Measurements from ENCODE around the gene CGB1.
"Not testable (repeated sequence)": the region's sequence is repeated elsewhere in the genome, so short reads cannot be mapped to it uniquely, and the experiment has no call there.

CGB1 gene

GRCh38 chr19:49020931-49021895 lies 15.5 kb downstream of the CGB1 start:
- no peak for DNase-seq

- DNase-seq: no peak
These were observed 16.4 kb downstream of the CGB1 start for GRCh38 chr19:49020342-49020741.

GRCh38 chr19:49019242-49019932 lies 17.3 kb downstream of the CGB1 start:
- no peak for DNase-seq

GRCh38 chr19:49018388-49019241 lies 18.1 kb downstream of the CGB1 start:
- DNase-seq: not testable (repeated sequence)

GRCh38 chr19:49017666-49018351 lies 18.9 kb downstream of the CGB1 start:
- DNase-seq: no peak

- DNase-seq: no peak
These were observed 19.5 kb downstream of the CGB1 start, which contains the start of gene LHB for GRCh38 chr19:49017041-49017665. Gene LHB, minus strand, starts transcription at chr19:49017091. Its CDS starts 10 bp downstream, at chr19:49017081.

- DNase-seq: no peak
These were observed 20.4 kb downstream of the CGB1 start for GRCh38 chr19:49016067-49016839.

GRCh38 chr19:49014870-49015255 lies 21.8 kb downstream of the CGB1 start:
- no peak for DNase-seq

- DNase-seq: no peak
These were observed 22.4 kb downstream of the CGB1 start for GRCh38 chr19:49014123-49014869.

- DNase-seq: no peak
These were observed 25.5 kb downstream of the CGB1 start for GRCh38 chr19:49011194-49011593.

- DNase-seq: no peak
These were observed 26.2 kb downstream of the CGB1 start for GRCh38 chr19:49010453-49010852.

GRCh38 chr19:49009828-49010227 lies 26.9 kb downstream of the CGB1 start:
- DNase-seq: no peak

- DNase-seq: no peak
These were observed 29.8 kb downstream of the CGB1 start for GRCh38 chr19:49006905-49007304.

- DNase-seq: no peak
These were observed 31.6 kb downstream of the CGB1 start for GRCh38 chr19:49004964-49005614.

- no peak for DNase-seq
These were observed 32.6 kb downstream of the CGB1 start for GRCh38 chr19:49004133-49004532.

- DNase-seq: no peak
These were observed 37.0 kb downstream of the CGB1 start for GRCh38 chr19:48999481-49000325.

GRCh38 chr19:48997972-48998371 lies 38.7 kb downstream of the CGB1 start:
- no peak for DNase-seq

- DNase-seq: no peak
These were observed 42.7 kb downstream of the CGB1 start for GRCh38 chr19:48994035-48994386.

Measured in GF-D8 (cell line).